IMR-90 (cell line): ENCODE results near the gene TEAD1. TPM values are rescaled to one million over a fixed set of nuclear protein-coding genes. Genes with fewer than 3 reads are reported as not detected.

Experiments
- ATAC-seq: fragments of 200-7000 bp; cut with Tn5 transposase; 2 replicates; pipeline ENCODE4 v1.9.1; 2020; ENCODE audit warnings: low read depth, mild to moderate bottlenecking, moderate library complexity
- BruUV-seq: library from RNA; stranded (reverse); fragments of 400-500 nt; replicated peaks from 2 replicates; lab custom pipeline; 2021; lab: Mats Ljungman, UMichigan
- CTCF ChIA-PET: fragments of 300-600 bp; formaldehyde crosslinking; extraction: SDS; loops from one replicate; lab custom pipeline; 2021; ENCODE audit warnings: antibody characterized with exemption; lab: Yijun Ruan, JAX
- POLR2A ChIA-PET: fragments of 300-600 bp; sonication (Branson Sonifier 250); formaldehyde crosslinking; loops from one replicate; lab custom pipeline; 2022; ENCODE audit warnings: antibody characterized with exemption; ENCODE audit not compliant: unreplicated experiment; lab: Charles Lee
- DNase-seq: peaks from one replicate; pipeline ENCODE4 v3.0.0; 2013
- H2AFZ ChIP-seq: replicated peaks from 2 replicates; pipeline ENCODE3; 2013; ENCODE audit warnings: low read length, mild to moderate bottlenecking; ENCODE audit not compliant: poor library complexity
- H2AK5ac ChIP-seq: 2 replicates; pipeline ENCODE4 v1.6.1; 2013; ENCODE audit warnings: low read depth, low read length, inconsistent platforms
- H2AK9ac ChIP-seq: replicated peaks from 2 replicates; pipeline ENCODE3; 2013; ENCODE audit warnings: mild to moderate bottlenecking, low read depth, low read length, moderate library complexity; ENCODE audit not compliant: poor library complexity
- H2BK120ac ChIP-seq: 2 replicates; pipeline ENCODE4 v1.6.1; 2013; ENCODE audit warnings: low read depth, low read length, inconsistent platforms
- H2BK15ac ChIP-seq: 3 replicates; pipeline ENCODE4 v1.6.1; 2013; ENCODE audit warnings: low read depth, low read length, inconsistent platforms
- H2BK20ac ChIP-seq: 2 replicates; pipeline ENCODE4 v1.6.1; 2013; ENCODE audit warnings: low read depth, mild to moderate bottlenecking, inconsistent platforms, low read length, moderate library complexity
- H2BK5ac ChIP-seq: 2 replicates; pipeline ENCODE4 v1.6.1; 2013; ENCODE audit warnings: mild to moderate bottlenecking, low read depth, low read length, inconsistent platforms; ENCODE audit not compliant: poor library complexity, severe bottlenecking
- H3K14ac ChIP-seq: replicated peaks from 2 replicates; pipeline ENCODE4 v1.6.1; 2013; ENCODE audit warnings: low read depth, low read length, inconsistent platforms
- H3K18ac ChIP-seq: 2 replicates; pipeline ENCODE4 v1.6.1; 2013; ENCODE audit warnings: low read depth, low read length, control low read depth
- H3K23ac ChIP-seq: 2 replicates; pipeline ENCODE4 v1.6.1; 2013; ENCODE audit warnings: low read depth, low read length, inconsistent platforms
- H3K27ac ChIP-seq: 2 replicates; pipeline ENCODE4 v1.5.1; 2013; ENCODE audit warnings: mild to moderate bottlenecking, control low read depth, low read length; ENCODE audit not compliant: insufficient read depth
- H3K27me3 ChIP-seq: 2 replicates; pipeline ENCODE4 v1.6.1; 2013; ENCODE audit warnings: low read length; ENCODE audit not compliant: control insufficient read depth, insufficient read depth
- H3K36me3 ChIP-seq: 2 replicates; pipeline ENCODE4 v1.6.1; 2013; ENCODE audit warnings: low read length, mixed read lengths; ENCODE audit not compliant: control insufficient read depth, insufficient read depth
- H3K4ac ChIP-seq: 2 replicates; pipeline ENCODE4 v1.6.1; 2013; ENCODE audit warnings: low read depth, low read length, inconsistent platforms
- H3K4me1 ChIP-seq: 2 replicates; pipeline ENCODE4 v1.6.1; 2013; ENCODE audit warnings: low read length, mixed read lengths; ENCODE audit not compliant: control insufficient read depth, insufficient read depth
- H3K4me2 ChIP-seq: 2 replicates; pipeline ENCODE4 v1.6.1; 2013; ENCODE audit warnings: low read depth, mild to moderate bottlenecking, control low read depth, low read length, moderate library complexity
- H3K4me3 ChIP-seq: 2 replicates; pipeline ENCODE4 v1.5.1; 2013; ENCODE audit warnings: low read depth, mild to moderate bottlenecking, control low read depth, low read length, moderate library complexity; ENCODE audit not compliant: insufficient read depth
- H3K56ac ChIP-seq: 2 replicates; pipeline ENCODE4 v1.6.1; 2013; ENCODE audit warnings: low read length, inconsistent platforms; ENCODE audit not compliant: insufficient read depth; ENCODE audit errors: extremely low read depth
- H3K79me1 ChIP-seq, 2 experiments: 2 replicates each; pipeline ENCODE4 v1.6.1; 2013; ENCODE audit warnings: low read length in 2 of 2, inconsistent platforms in 1 of 2, low read depth in 1 of 2
- H3K9ac ChIP-seq: 2 replicates; pipeline ENCODE4 v1.6.1; 2013; ENCODE audit warnings: low read depth, low read length, control low read depth
- H3K9me1 ChIP-seq: 2 replicates; pipeline ENCODE4 v1.6.1; 2013; ENCODE audit warnings: low read length, inconsistent platforms; ENCODE audit not compliant: insufficient read depth
- H3K9me3 ChIP-seq: 2 replicates; pipeline ENCODE4 v1.6.1; 2013; ENCODE audit warnings: low read length; ENCODE audit not compliant: control insufficient read depth, insufficient read depth
- H4K20me1 ChIP-seq: 2 replicates; pipeline ENCODE4 v1.6.1; 2013; ENCODE audit warnings: low read length, inconsistent platforms; ENCODE audit not compliant: insufficient read depth
- H4K5ac ChIP-seq: 2 replicates; pipeline ENCODE4 v1.6.1; 2013; ENCODE audit warnings: mild to moderate bottlenecking, low read depth, low read length, control low read depth
- H4K8ac ChIP-seq, 2 experiments: 2 replicates each; pipeline ENCODE4 v1.6.1; 2013; ENCODE audit warnings: low read depth in 2 of 2, low read length in 2 of 2, control low read depth in 1 of 2, inconsistent platforms in 1 of 2
- H4K91ac ChIP-seq: 2 replicates; pipeline ENCODE4 v1.6.1; 2013; ENCODE audit warnings: low read depth, low read length, inconsistent platforms; ENCODE audit not compliant: insufficient read depth
- CEBPB ChIP-seq: IDR thresholded peaks from 2 replicates; pipeline ENCODE4 v1.6.1; 2012; ENCODE audit warnings: low read depth, low read length, improper control_type of control experiment
- MAFK ChIP-seq: IDR thresholded peaks from 2 replicates; pipeline ENCODE4 v1.6.1; 2012; ENCODE audit warnings: low read depth, low read length, improper control_type of control experiment
- RCOR1 ChIP-seq: IDR thresholded peaks from 2 replicates; pipeline ENCODE4 v1.6.1; 2012; ENCODE audit warnings: mild to moderate bottlenecking, low read length, improper control_type of control experiment; ENCODE audit not compliant: insufficient replicate concordance
- WGBS, 2 experiments: methylation state at CpG; one replicate each; pipeline versions ENCODE4 v1.1.5 to v1.1.7; 2013; ENCODE audit warnings: missing lambda C conversion rate in 2 of 2; ENCODE audit not compliant: insufficient read length in 1 of 2; ENCODE audit errors: extremely low coverage in 2 of 2; 5-methylcytosine and 5-hydroxymethylcytosine counted together
- dilution Hi-C: fragments of 300-500 bp; cut with HindIII; formaldehyde crosslinking; loops from one replicate; pipeline ENCODE4 v1.14.3; 2018; ENCODE audit warnings: low sequenced_read_pairs; ENCODE audit not compliant: unreplicated experiment
- in situ Hi-C: fragments of 300-500 bp; cut with MboI; formaldehyde crosslinking; loops from 3 replicates; pipeline ENCODE4 v1.14.3; 2019; ENCODE audit warnings: low sequenced_read_pairs, inconsistent platforms, mixed read lengths
- intact Hi-C: fragments of 100-400 bp; cut with micrococcal nuclease; formaldehyde crosslinking; loops from 2 replicates; pipeline ENCODE4 v1.10.0; 2022
- polyA plus RNA-seq, 3 experiments: library from polyadenylated mRNA; depleted of rRNA; stranded (reverse); fragments of >200 nt; gene quantifications; 2 replicates each; pipeline ENCODE4 v1.2.3, GENCODE V29; 2012; ENCODE audit warnings: low replicate concordance in 1 of 3
- total RNA-seq: library from RNA; depleted of rRNA; stranded (reverse); fragments of >200 nt; gene quantifications from 2 replicates; pipeline ENCODE4 v1.2.3, GENCODE V29; 2012

TEAD1 gene
- total and polyA plus RNA-seq, 2 of the 4 experiments (the other 2 are of a cell fraction), result 51.8 to 69.2 TPM

GRCh38 chr11:12922418-12922817 is 248.2 kb downstream of the TEAD1 start:
- H3K4me3 ChIP-seq, result no peak overlapping the region
- intact Hi-C loops (no loop called here), in situ Hi-C loops (no loop called here), dilution Hi-C loops (no loop called here)
- DNase-seq, result peak; percentile 71
- H3K9me3 ChIP-seq, result no peaks in the 10 kb centered on the region
- H3K14ac ChIP-seq, result no peak overlapping the region
- no peak overlapping the region for H2BK20ac ChIP-seq
- no peak overlapping the region for H4K91ac ChIP-seq
- H4K5ac ChIP-seq, result no peak overlapping the region
- H3K18ac ChIP-seq, result no peak overlapping the region
- H3K9me1 ChIP-seq, result peaks cover 21% of the 10 kb centered on the region
- no peak overlapping the region for H2BK120ac ChIP-seq
- CTCF ChIA-PET, result no interaction called here
- POLR2A ChIA-PET, result no interaction called here
- H3K27ac ChIP-seq, result no peak overlapping the region
- no TSS peak for BruUV-seq
- H3K9ac ChIP-seq, result no peak overlapping the region
- peak; percentile 63 for TF ChIP-seq MAFK
- no peak for TF ChIP-seq RCOR1
- TF ChIP-seq CEBPB, result peak; percentile 59; the same call in 1 of the 2 replicates
- no peak overlapping the region for H2BK15ac ChIP-seq
- H3K36me3 ChIP-seq, result peaks cover 27% of the 10 kb centered on the region
- H3K56ac ChIP-seq, result no peak overlapping the region
- WGBS, 2 experiments, result no CpG with 5 or more reads among the region's 7 CpGs
- H3K4ac ChIP-seq, result no peak overlapping the region
- H3K4me2 ChIP-seq, result no peak overlapping the region
- no peak overlapping the region for H4K8ac ChIP-seq
- no peak for ATAC-seq
- no peaks in the 10 kb centered on the region for H3K27me3 ChIP-seq
- H3K4me1 ChIP-seq, result peaks cover 3% of the 10 kb centered on the region; the same call in 1 of the 2 replicates
- no peak overlapping the region for H3K23ac ChIP-seq
- H2AFZ ChIP-seq, result no peak overlapping the region
- no peak overlapping the region for H2AK9ac ChIP-seq
- no peak overlapping the region for H2BK5ac ChIP-seq
- H4K20me1 ChIP-seq, result peaks cover 15% of the 10 kb centered on the region; the same call in 1 of the 2 replicates
- H2AK5ac ChIP-seq, result no peak overlapping the region
- peaks cover 62 to 85% of the 10 kb centered on the region in 2 experiments for H3K79me1 ChIP-seq
